GM12892 (cell line): ENCODE measurements around the gene PRKCH.

Experiments
- POLR2A ChIP-seq: IDR thresholded peaks from 2 replicates; pipeline ENCODE4 v1.6.1; 2011; ENCODE audit warnings: low read depth, low read length, control low read depth
- TAF1 ChIP-seq: IDR thresholded peaks from 2 replicates; pipeline ENCODE4 v1.6.1; 2011; ENCODE audit warnings: low read depth, mild to moderate bottlenecking, control low read depth, low read length, borderline replicate concordance

DNA sequence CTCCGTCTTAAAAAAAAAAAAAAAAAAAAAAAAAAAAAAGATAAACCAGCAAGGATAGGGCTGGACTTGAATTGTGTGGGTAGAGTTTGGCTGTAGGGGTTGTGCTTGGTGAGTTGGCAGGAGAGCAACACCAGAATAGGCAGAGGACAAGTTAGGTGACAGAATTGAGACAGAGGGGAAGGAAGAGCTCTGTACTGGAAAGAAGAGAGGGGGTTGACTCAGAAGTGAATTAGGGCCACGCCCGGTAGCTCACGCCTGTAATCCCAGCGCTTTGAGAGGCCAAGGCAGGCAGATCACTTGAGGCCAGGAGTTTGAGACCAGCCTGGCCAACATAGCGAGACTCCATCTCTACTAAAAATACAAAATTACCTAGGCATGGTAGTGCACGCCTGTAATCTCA lies 34.2 kb upstream of the PRKCH start:
- no peak for TF ChIP-seq TAF1
- TF ChIP-seq POLR2A: no peak
